ENCODE measurements around the gene SYCE3.

- TF ChIP-seq POLR2A (IDR thresholded peaks at IDR 0.05; ENCODE audit: low read depth, low read length) = no peak
- TF ChIP-seq POLR2AphosphoS5 (IDR thresholded peaks at IDR 0.05; ENCODE audit: low read depth, low read length) = no peak
These were observed 32.5 kb upstream of the SYCE3 start for GRCh38 chr22:50595189-50595588.
